Cardiac fibroblast (primary cell): ENCODE measurements around the gene SPTBN1.
"Not testable (repeated sequence)": the region's sequence is repeated elsewhere in the genome, so short reads cannot be mapped to it uniquely, and the experiment has no call there.

Experiments used
- DNase-seq, 2 donors: peaks; one replicate each; pipeline versions ENCODE4 v3.0.0 to v3.0.0-alpha.2; 2010; ENCODE audit warnings: low read depth in 2 of 2
- H3K4me3 ChIP-seq, 2 donors: replicated peaks in 1 of 2; 1 replicate in 1 of 2; 2 replicates in 1 of 2; pipeline ENCODE4 v1.5.1; 2011; ENCODE audit warnings: low read depth in 2 of 2, low read length in 2 of 2, mild to moderate bottlenecking in 2 of 2, moderate library complexity in 1 of 2
- CTCF ChIP-seq: IDR thresholded peaks from one replicate; pipeline ENCODE4 v1.5.1; 2011; ENCODE audit warnings: low read depth, mild to moderate bottlenecking, low read length, inconsistent platforms

Gene SPTBN1

GRCh38 chr2:54504866-54505265, 48.7 kb downstream of the SPTBN1 start:
- no peak overlapping the region for H3K4me3 ChIP-seq
- no peak for DNase-seq
- TF ChIP-seq CTCF = no peak

GRCh38 chr2:54508541-54508940, 52.4 kb downstream of the SPTBN1 start:
- TF ChIP-seq CTCF = no peak
- no peak for DNase-seq
- no peak overlapping the region for H3K4me3 ChIP-seq

GRCh38 chr2:54509043-54509442, 52.9 kb downstream of the SPTBN1 start:
- DNase-seq = peak in 1 of 2 donors; percentile 49

GRCh38 chr2:54510916-54511315, 54.8 kb downstream of the SPTBN1 start:
- no peak for TF ChIP-seq CTCF
- no peak for DNase-seq
- H3K4me3 ChIP-seq = no peak overlapping the region

More at GRCh38 chr2:54509043-54509442, 52.9 kb downstream of the SPTBN1 start:
- not testable (repeated sequence) for H3K4me3 ChIP-seq

- DNase-seq = no peak
- H3K4me3 ChIP-seq = no peak overlapping the region
- TF ChIP-seq CTCF = no peak
These were observed 56.1 kb downstream of the SPTBN1 start for GRCh38 chr2:54512183-54512582.

- DNase-seq = no peak
- H3K4me3 ChIP-seq = no peak overlapping the region
- TF ChIP-seq CTCF = no peak
These were observed 56.7 kb downstream of the SPTBN1 start for GRCh38 chr2:54512663-54513362.

GRCh38 chr2:54513363-54513715, 57.2 kb downstream of the SPTBN1 start:
- no peak for TF ChIP-seq CTCF
- DNase-seq = no peak
- no peak overlapping the region for H3K4me3 ChIP-seq
